Ammon's horn (tissue), 1 donor: ENCODE results near the gene GPR183.

Experiments used
- DNase-seq: peaks from one replicate; pipeline ENCODE4 v3.0.0-alpha.2; 2016; ENCODE audit warnings: low spot score

Gene GPR183, protein sequence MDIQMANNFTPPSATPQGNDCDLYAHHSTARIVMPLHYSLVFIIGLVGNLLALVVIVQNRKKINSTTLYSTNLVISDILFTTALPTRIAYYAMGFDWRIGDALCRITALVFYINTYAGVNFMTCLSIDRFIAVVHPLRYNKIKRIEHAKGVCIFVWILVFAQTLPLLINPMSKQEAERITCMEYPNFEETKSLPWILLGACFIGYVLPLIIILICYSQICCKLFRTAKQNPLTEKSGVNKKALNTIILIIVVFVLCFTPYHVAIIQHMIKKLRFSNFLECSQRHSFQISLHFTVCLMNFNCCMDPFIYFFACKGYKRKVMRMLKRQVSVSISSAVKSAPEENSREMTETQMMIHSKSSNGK

DNA sequence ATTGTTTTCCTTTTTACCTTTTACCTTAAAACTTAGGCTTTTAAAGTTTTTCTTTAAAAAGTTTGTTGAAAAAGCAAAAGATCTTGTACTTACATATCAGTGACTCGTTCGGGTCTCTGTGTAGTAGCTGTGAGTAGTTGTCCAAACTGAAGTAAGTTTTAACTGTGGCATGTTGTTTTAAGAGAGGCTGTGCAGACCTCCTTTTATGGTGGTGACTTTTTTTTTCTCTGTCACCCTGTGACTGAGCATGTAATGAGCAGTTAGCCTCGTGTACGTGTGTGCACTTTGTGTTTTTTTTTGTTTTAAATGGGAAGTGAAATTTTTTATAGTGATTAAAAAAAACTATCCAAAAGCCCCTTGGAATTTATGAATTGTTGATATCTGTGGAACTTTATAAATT, at the start of gene GPR183:
GPR183 (minus strand) TSS at position 153 of the 400 bp plus-strand sequence. CDS start 11,254 bp downstream, outside the sequence.
- DNase-seq, result peak; percentile 45

DNA sequence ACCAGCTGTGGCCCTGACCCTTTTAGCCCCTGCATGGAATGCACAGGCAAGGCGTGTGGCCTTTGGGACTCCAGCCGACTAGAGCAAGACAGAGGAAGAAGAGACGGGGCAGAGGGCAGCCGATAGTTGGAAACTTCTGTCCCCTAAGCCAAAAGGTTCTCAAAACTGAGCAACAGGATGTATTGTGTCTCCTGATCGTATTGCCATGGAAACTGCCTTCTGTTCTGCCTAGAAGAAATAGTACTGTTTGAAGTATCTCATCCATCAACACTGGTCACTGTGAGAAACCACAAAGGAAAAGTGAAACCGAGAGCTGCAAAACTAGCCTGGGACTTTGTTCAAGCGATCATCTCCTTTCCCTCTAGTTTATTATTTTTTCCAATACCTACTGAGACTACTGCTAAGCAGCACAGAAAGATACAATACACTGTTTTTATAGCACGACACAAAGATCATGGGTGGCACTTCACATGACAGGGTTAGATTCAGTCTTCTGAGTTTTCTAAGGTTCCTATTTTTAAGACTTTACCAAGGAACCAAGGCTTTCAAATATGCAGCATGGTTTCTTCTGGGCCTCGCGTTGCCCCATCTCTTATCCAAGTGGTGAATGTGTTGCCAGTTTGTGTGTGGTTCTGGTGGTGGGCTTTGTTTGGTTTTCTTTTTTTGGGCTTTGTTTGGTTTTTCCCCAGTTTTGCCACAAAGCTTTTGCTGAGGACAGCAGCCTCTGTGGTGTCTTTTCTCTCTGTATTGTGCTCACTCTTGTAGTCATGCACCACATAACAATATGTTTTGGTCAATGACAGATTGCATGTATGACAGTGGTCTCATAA, 49.3 kb upstream of the GPR183 start:
- DNase-seq, result peak; percentile 57

DNA sequence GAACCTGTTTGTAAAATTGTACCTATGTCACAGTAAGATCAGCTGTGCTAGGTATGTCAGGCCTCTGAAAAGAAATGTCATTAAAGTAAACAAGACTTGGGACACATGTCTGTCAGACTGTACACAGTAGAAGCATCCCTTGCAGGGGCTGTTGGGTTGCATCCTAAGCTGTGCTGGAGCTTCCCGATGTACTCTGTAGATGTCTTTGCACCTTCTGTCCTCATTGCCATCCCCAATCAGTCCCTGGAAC, 48.7 kb upstream of the GPR183 start:
- DNase-seq, result no peak

DNA sequence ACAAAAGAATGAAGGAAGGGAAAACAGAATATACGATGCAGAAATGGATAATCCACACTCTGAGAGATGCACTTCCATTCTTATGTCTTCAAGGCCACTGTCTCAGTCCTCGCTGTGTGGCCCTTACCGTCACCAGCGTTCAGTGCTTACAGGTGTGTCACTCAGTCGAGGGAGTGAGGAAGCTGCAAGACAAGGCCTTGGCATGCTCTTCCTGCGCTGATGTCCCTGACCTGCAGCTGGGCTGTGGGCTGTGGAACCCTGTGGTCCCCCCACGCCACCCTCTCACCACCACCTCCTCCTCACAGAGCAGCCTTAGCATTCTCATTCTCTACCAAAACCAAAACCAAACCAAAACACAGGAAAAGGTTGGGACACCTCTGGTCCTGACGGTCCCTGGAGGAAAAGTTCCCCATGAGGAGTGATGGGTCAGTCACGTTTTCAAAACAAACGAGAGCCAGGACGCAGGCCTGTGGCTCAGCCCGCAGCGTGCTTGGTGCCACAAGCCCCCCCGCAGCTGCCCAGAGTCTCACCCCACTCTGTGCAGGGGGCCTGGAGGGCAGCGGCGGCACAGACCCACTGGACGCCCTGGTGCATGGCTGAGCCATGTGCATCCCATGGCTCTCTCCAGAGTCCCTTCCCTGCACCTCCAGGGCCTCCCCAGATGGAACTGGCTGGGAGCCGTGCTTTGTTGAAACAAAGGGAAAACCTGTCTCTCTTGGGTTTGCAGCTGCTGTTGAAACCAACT, 48.2 kb upstream of the GPR183 start:
- no peak for DNase-seq

DNA sequence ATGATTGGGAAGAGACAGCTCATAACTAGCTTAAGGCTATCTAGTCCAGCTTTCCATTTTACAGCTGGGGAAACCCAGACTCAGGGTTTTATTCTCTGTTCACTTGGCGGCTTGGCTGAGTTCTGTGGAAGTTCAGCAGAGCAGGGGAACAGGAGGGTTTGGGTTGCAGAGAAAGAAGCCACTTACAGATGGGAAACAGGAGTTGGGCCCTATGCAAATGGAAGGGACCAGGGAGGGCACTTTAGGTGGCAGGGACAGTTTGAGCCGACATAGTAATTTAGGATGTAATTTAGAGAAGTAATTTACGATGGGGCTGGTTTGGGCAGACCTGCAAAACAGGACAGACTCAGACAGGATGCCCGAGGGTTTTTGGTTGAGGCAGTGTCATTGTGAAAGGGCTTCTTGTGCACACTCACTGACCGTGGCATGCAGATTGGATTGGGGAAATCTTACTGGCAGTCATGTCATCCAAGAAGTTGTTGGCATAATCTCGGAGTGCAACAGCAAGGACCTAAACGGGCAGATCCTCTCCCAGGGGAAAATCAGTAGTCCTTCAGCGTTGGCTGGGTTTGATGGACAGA, 47.3 kb upstream of the GPR183 start:
- DNase-seq, result no peak

DNA sequence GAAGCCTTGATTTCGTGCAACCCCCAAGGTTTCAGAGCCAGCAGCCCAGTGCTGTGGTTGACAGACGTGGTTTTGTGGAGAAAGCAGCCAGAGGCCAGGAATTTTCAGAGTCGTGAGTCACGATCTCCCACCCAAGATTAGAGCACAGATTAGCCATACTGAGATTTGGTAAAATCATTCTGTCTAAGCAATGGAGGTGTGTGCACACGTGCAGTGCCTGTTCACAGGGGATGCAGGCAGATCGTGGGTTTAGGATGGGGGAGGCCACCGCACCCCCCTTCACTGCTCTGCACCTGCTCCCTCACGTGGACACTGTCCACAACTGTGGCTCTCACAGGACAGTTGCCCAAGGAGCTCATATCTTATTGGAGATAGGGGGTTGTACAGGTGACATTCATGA, 46.6 kb upstream of the GPR183 start:
- DNase-seq, result no peak

DNA sequence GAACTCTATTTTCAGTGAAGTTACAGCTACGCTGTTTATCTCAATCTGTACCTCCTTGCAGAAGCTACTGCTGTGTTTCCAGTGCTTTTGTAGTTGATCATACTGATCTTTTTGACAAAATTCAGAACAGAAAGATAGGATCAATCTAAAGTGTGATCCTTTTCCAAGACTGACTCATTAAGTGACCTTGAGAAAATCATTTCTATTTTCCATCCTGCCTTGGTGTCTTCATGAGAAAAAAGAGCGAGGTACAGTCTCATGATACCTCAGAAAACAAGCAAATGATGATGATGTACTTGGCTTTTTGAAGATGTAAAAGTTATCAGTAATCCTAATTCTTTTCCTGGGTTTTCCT, 46.0 kb upstream of the GPR183 start:
- DNase-seq, result no peak

DNA sequence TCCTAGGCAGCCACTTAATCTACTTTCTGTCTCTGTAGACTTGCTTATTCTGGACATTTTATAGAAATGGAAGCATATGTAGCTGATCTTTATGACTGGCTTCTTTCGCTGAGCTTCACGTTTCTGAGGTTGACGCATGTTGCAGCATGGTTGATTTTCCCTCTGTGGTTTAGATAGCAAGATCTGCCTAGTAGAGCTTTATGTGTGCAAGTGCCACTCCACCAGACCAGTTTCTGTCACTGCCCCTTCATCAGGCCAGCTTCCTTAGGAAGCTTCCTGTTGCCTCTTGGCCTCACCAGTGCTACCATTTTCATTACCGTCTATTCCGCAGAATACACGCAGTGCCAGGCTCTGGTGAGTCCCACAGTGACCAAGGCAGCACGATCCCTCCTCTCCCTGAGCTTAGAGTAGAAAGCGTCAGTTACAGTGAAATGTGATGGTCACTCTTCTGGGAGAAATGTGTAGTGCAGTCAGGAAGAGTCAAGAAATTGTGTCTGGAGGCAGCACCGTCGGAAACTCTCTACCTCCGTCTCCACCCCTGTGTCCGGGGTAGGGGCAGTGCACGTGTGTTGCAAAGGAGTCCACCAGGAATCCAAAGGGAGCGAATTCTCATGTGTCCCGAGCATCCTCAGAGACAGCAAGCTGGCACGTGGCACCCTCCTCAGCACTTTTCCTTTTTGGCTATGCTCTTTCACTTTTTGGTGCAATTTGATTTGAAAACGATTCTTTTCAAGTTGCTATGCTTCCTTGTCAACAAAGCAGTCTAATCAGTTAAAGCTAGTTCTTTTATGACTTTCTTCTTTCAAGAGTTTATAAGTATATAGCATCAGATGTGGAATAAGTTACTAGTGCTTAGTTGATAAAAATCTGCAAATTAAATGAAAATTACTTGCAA, 45.4 kb upstream of the GPR183 start:
- DNase-seq, result no peak

DNA sequence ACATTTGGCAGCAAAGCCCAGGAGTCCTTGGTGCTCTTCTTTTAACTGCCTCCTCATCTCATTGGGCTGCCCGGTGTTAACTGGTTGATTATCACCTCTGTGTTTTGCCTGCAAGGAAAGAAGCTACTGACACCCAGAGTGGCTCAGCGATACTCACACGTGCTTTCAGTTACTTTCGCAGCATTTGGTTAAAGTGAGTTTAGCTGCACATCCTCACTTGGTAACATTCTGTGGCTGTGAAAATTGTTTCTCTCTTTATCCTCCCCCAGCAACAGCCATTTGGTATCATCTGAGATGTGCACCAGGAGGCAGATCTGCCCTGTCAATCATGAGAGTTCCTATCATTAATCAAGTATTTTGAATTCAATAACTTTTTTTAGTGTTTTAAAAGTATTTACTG, 44.6 kb upstream of the GPR183 start:
- DNase-seq, result no peak

DNA sequence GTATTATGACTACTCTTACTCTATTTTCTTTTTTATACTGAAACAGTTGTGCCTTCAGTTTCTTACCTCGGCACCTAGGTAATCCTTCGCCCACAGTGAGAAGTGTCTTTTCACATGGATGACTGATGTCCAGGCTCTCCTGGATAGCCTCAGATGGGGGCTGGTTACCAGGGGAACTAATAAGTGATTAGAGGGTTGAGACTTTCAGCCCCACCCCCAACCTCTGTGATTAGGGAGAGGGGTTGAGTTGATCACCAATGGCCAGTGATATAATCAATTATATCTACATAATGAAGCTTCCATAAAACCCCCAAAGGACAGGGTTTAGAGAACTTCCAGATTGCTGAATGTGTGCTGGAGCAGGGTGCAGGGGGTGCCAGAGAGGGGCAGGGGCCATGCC, 43.0 kb upstream of the GPR183 start:
- DNase-seq, result no peak

DNA sequence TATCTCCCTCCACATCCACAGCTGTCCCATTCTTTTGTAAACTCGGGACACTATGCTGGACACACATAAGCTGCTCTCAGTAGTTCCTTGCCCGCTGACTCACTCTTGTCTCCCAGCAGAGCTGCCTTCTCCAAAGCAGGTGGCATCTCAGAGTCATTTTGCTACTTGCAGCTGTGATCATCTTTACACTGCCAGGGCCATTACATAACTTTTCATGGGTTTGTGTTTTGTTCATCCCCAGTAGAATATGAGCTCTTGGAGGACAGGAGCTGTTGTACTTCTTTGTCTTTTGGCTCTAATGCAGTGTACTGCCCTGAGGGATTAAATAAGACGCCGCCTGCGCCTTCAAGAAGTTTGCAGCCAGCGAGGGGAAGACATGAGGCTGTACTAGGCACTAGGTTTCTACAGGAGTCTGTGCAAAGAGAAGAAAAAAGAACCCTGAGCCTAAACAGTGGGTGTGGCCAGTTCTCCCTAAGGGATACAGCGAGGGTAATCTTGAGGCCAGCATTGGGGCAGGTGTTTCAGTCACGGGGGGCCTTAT, 40.8 kb upstream of the GPR183 start:
- peak; percentile 42 for DNase-seq

DNA sequence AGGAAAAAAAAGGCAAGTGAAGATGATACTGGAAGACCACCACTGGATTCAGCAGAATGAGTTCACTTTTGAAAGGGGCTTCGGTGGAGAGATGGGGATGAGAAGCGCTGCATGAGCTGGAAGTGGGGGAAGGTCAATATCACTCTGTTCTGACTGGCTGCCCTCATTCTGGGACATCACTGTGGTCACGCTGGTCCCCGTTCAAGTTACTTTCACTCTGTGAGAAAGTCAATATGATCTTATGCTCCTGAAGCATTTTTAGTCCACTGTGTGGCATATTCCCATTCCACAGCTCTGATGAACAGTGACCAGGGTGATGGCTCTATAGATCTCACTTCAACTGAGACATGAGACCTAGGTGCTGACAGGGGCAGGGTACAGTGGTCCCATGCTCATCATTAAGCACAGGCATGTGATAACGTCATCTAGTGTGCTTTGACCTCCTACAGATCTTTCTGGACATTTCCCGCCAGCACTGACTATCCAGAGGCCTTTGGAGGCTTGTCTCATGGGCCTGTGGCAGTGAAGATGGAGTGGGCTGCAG, 40.2 kb upstream of the GPR183 start:
- no peak for DNase-seq

DNA sequence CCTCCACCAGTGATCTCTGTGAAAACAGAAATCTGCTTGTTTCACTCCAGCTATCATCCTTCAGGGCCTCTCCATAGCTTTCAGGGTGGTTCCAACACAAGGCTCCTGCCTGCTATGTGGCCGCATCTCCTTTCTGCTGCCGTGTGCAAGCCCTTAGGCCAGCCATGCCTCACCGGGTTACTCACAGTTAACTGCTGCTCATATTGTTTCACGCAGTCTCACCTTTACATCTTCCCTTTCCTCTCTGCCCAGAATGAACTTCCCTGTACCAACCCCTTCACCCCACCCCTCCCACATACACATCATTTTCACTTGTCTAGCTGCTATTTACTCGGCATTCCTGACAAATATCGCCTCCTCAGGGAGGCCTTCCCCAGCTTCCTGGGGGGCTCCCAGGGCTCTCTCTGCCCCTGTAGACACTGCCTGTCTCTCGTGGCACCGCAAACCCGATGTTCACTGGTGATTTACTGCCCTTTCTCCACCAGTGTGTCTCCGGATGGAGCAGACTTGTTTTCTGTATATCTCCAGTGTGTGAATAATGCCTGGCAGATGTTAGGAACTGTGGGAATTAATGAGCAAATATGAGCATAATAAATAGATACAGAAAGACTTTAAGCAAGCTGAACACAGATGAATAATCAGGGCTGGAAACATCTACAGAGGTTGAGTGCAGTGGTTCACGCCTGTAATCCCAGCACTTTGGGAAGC, 39.3 kb upstream of the GPR183 start:
- no peak for DNase-seq

DNA sequence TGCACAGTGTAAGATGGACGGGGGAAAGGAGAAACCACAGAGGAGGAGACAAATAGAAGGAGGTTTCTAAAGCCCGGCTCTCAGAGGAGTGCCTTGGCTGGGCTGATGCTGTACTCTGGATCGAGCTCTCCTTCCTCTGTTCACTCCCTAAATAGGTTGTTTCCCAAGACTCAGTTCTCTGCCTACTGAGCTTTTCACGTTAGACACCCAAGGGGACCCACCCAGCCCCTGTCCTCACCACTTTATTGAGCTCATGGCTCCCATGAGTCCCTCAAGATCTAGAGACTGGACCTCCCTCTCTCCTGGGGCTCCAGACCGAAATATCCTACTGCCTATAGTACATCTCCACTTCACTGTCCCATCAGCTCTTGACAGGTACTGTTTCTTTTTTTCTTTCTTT, 38.1 kb upstream of the GPR183 start:
- no peak for DNase-seq

DNA sequence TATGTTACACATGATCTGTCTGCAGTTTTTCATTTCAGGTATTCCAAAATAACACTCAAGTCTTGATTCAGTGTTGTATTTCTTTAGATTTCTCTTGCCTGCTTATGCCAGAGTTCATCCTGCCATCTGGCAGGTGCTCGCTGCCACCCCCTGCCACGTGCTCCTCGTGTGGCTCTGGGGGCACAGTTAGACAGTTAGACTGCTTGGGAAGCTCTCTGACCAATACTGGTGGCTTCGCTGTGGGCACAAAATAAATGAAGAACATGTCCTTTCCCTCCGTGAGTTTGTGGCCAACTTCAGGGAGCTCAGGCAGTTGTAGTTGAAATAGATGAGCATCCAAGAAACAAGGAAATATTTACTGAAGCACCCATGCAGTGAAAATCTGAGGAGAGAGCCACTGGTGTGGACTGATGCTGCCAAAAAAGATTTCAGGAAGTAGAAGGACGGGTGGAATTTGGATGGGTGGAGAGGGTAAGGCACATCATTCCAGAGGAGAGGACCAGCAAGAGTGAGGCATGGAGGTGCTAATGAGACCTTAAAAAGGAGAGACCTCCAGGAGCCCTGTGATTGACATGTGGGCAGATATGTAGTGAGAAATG, 37.5 kb upstream of the GPR183 start:
- DNase-seq, result no peak

DNA sequence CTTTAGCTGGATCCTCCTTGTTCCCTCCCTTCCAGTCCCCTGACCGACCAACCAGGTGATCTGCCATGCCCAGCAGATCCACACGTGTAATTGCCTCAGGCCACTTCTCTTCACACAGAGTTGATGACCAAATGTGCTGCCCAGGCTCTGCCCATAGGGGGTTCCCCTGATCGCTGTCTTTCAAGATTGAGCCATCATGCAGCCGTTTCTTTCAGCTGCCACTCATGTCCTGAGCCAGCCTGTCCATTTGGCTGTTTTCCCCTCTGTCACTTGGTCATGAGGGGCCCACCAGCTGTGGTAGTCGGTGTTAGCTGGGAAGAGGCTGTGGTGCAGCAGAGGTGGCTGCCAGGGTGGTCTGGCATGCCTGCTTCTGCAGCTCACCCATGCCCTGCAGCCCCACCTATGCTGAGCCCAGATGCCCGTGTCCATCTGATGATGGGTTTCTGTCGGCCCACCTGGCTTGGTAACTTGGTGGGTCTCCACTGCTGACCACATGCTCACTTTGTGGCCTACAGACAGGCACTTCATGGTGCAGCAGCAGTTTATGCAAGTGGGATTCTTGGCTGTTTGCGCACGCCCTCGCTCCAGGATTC, 35.6 kb upstream of the GPR183 start:
- no peak for DNase-seq

DNA sequence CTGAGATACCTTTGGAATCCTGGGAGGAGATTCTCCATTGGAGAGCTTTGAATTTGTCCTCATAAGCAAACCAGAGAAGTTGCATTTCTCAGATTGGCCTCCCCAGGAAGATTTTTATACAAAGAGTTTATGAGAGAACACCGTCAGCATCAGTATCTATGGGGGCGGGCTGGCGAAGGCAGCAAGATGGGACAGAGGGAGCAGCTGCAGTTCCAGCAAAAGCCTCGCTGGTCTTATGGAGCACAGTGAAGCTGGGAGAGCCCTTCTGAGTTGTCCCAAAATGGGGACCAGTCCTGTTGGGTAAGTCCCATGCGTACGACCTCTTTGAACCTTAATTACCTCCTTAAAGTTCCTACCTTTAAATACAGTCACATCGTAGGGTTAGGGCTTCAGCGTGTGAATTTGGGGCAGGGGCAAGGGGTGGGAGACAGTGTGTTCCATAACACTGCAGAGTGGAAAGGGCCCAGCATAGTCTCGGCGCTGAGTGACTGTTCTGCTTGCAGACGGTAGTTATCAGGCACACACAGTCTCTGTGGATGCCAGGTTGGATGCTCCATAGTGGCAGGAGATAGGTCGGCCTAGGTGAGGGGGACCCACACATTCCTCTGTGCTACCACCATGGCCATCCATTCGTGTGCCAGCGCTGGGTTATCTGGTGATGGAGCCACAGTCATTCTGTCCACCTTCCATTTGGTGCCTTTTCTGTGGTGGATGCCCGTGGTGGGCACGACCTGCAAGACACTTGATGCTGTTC, 34.9 kb upstream of the GPR183 start:
- DNase-seq, result no peak

DNA sequence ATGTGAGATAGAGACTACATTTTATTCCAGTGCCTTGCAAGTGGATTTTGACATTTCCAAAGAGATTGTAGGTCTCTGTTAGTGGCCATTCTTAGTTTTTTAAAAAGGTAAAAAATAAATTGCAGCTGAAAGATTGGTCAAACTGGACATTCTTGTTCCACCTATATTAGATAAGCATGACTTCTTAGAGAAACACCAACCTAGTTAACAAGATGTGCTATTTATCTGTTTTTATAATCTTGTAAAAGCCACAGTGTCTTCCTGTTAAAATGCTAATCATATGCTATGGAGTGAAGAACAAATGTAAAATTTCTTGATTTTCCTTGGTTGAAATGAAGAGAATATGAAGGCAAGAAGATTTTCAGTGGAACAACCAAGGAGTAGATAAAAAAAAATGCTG, 33.4 kb upstream of the GPR183 start:
- DNase-seq, result no peak
